Measurements from ENCODE around the gene PTPRR. TPM values are rescaled to one million over a fixed set of nuclear protein-coding genes. Genes with fewer than 3 reads are reported as not detected.

Gene PTPRR
- polyA plus RNA-seq, 1 donor = 0.60 TPM

DNA sequence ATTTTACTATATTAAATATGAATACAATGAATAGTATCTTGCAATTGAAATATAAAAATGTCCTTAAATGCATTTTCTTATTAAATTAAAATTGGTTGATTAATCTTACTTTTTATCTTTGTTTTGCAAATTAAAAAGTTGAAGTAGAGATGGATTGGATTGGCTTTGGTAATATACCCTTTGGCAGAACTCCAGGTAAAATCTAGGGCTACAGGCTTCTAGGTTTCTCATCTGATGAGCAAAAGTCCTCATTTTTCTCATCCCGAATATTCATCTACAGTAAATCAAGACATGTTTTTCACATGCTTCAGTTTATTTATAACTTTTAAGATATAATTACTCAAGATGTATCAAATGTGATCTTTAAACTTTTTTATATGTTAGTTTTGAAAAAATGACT is 2.2 kb downstream of the PTPRR start:
- no peak for DNase-seq

DNA sequence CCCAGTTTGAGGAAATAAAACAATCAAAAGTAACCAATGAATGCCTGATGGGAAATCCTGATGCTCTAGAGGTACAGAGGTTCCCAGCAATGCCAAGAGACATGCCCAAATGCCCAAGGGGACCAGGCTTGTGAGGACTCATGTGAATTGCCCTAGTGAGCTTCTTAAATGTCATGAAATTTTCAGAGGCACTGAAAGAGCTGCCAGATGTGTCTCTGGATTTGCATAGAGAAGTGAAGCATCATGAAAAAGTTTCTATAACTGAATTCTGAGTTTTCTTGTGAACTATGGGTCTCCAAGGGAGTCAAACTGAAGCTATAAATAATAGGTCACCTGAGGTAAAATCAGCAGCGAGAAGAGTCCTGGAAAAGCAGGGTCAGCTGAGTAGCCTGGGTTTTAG is 9.9 kb downstream of the PTPRR start:
- no peak for DNase-seq

DNA sequence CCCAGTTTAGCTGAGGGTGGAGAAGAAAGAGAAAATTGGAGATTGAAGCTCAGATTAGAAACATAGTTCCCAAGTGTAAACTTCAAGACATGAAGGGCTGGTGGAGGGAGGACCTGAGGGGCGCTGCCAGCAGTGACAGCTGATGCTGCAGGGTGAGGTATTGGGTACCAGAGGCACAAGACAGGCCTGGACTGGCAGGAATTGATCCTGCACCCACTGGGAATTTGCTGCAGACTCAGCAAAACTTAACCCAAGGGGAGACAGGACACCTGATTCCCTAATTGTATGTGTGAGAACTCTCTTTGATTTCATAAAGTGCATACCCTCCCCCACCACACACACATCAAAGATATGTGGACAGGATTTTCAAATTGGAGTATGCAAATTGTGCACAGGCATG is 11.6 kb downstream of the PTPRR start:
- DNase-seq = no peak

DNA sequence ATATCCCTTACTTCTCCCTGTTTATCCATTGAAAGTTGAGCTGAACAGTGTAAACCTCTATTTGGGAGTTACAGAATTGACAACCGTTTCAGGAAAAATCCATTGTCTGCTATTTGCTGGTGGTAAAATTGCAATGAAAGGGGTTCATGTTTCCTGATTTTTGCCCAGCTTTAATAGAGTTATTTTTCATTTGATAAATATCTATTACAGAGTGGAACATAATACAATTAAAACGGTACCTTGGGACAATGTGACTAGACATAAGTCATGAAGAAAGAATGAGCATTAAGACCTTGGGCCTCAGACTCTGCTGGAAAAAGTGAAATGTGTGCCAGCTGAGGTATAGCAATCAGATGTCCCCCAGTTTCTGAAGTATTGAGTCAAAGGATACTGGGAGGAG is 13.1 kb downstream of the PTPRR start:
- DNase-seq = no peak

DNA sequence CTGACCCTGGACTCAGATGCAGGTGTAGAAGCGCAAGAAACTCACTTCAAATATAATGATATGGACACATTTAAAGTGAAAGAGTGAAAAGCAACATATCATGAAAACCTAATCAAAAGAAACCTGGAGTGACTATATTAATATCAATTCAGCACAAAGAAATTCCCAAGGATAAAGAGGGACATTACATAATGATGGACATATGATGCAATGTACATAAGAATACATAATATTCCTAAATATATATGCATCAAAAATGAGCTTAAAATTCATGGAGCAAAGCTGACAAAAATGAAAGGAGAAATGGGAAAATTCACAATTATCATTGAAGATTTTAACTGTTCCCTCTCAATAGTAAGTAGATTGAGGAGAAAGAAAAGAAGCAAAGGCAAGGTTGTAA is 24.6 kb downstream of the PTPRR start:
- no peak for DNase-seq

DNA sequence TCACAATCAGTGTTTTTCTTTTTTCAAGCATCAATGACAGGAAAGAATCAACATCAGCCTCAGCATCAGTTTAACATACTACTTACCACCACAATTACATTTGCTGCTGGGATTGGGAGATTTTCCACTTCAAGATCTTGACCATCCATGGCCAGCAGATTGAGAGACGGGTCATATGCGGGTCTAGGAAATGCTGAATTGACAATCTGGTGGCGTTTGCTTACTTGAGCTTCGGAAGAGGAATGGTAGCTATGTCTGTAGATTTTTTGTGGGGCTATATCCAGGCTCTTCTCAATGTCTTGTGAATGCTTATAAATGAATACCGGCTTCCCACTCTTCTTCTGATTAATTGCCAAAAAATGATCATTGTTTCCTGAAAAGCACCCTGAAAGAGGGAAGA is 27.9 kb downstream of the PTPRR start:
- no peak for DNase-seq

DNA sequence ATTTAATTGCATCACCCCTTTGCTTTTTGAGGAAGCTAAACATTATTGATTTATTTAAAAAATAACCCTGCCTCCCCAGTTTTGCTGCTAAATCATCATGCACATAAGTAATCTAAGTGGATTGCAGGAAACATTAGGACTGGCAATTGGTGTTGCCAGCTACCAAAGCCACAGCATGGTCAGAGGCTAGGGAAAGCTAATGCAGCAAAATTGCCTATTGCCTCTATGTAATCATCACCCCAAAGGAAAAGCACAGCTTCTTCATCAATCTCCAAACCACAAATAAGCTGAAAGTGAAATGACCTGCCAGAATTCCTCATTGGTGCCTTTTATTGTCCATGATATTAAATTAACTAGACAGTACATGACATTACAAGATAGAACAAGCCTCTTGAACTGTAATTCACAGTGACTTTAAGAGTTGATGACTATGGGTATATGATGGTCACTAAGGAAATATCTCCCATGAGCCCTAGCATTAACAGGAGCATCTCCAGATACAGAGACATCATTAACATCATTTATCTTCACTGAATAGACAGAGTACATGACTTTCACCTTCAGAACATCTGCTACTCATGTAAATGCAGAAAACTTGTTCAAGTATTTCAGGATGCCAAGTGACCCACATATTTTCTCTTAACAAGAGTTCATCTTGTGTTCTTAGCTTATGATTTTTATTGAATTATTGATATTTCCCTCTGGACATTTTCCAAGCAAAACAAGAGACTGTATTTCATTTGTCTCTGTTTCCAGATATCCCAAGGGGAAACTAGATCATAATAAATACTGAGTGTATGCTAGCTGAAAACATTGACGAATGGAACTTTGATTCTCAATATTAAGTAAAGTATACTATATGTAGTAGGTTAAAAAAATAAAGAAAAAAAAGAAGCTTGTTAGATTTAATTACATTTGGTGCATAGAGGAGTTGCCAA is 29.4 kb downstream of the PTPRR start:
- no peak for DNase-seq

DNA sequence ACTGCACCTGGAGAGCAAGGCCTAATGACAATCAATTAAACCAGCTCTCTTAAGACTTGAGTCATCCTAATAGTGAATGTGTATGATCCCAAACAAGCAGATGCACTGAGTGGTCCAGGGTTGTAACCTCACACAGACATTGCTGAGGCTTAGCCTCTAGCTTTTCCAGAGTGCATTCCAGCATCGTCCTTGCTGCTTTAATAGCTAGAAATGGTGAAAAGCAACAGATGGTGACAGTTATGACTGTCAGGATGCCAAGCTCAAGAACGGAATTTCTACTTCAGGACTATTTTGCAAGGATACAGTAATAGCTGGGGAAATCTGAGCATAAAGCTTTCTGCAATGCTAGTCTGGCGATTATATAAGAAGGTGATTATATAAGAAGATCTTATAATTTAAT is 34.6 kb downstream of the PTPRR start:
- DNase-seq = no peak

DNA sequence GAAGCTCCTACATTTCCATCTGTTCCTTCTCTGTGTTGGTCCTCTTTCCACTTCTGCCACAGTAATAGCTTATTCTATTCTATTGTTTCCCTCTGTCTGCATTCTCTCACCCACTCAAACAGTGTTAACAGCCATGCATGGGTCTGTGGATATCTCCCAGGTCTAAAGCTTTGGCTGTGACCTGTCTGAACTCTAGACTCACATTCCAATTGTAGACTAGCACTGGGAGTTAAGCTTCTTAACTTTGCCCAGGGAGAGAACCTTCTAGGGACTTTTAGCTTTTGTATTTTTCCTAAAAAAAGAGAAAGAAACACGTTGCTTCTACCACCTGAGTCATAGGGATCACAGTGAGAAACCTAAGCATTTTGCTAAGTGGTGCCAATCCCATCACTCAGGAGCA is 36.7 kb downstream of the PTPRR start:
- no peak for DNase-seq

DNA sequence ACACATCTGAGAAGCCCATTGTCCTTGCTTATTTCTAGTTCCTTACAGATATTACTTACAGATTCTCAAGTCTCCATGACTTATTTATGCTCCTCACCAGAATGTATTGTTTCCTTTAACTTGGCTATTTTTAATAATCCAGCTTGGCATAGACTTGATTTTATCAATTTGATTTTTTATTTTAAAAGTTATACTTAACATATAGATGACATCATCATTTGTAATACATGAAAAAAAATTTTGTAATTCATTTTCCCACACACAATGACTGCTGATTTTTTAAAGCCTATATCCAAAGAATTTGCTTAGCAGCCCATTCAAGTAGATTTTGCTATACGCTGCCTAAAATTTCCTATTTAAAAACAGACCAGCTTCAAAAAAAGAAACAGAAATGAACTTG is 39.8 kb downstream of the PTPRR start:
- DNase-seq = no peak

DNA sequence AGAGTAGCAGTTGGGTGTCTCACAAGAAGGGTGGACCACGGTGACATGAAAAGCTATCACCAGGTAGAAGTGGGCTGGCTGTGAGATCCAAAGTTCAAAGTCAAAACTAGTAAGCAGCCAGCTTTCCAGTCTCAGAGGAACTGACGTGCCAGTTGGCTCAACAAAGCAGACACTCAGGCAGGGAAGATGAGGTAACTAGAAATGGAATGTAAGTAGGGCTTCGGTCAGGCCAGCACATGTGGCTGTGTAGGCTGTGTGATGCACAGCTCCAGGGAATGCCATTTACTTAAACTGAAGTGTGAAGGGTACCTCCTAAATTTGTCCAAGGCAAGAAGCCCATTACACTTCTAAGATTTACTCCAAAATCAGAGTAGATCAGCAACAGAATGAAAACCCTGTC is 43.6 kb downstream of the PTPRR start:
- no peak for DNase-seq

DNA sequence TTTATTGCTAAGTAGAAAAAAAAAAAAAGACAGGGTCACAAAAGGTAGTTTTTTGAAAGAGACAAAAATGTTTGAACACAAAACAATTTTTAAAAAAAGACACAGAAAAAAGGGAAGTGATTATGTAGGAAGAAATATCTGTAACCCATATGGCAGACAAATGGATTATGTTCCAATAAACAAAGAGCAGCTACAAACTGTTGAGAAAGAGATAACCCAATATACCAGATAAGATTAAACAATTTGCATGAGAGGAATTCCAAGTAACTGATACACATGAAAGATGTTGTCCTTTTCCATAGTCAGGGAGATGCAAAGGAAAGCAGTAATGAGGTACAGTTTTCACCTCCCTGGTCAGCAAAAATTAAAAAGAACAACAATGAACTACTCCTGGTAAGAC is 44.9 kb downstream of the PTPRR start:
- DNase-seq = no peak

DNA sequence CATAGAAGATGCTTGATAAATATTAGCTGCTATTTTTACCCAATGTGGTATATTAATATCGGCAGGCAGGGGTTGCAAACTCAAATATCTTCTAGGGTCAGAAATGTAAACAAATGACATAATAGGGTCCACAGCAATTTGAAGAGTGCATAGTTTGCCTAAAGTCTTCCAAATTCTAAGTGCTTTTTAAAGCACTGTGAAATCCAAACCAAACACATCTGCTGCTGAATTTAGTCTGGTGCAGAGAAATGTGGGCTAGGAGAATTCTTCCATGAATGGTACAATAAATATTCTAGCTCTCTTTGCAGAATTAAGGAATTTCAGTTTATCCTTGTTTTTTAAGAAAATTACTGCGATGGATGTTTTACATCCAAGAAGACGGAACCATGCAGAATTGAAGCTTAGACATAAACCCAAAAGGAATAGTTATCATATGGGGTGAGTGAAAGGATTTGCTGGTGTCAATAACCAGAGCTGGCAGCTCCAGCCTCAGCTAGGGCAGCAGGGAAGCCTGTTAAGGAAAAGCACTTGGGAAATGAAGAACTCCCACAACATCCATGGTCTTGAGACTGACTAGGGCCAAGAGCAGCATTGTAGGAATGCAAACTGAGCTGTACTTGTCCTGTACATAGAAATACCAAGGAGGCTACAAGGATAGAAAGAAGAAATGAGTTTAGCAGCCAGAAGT is 65.5 kb downstream of the PTPRR start:
- DNase-seq = no peak

DNA sequence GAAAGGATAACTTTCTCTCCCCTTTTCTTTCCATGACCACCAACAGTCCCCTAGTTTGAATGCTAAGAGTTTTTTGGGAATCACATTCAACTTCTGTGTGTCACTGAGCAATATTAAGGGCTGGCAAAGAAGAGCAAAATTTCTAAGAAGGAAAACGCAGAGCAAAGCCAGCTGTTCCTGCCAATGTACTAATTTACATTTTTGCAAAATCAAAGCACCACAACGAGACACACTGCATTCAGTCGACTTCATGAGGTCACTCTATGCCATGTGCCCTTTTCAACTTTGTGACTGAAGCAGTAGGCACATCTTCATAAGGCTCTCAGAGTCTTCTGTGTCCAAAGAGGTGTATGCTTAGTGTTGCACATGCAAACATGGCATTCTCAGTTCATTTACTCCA is 66.4 kb downstream of the PTPRR start:
- DNase-seq = no peak

DNA sequence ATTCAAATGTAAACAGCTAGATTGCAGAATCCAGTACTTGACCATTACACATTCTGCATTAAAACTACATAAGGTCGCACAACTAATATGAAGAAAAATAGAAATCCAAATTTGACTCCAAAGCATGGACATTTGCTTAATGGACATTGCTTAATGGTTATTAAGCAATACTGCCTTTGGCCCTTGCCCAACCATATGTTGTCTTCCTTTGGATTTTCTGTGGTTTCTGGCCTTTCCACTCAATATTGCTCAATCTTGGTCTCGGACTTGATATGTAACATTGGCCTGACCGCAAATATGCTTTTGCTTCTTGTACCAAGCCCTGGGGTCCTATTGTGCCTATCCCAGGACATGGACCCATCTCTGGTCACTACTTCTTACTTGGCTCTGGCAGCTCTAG is 67.2 kb downstream of the PTPRR start:
- no peak for DNase-seq

DNA sequence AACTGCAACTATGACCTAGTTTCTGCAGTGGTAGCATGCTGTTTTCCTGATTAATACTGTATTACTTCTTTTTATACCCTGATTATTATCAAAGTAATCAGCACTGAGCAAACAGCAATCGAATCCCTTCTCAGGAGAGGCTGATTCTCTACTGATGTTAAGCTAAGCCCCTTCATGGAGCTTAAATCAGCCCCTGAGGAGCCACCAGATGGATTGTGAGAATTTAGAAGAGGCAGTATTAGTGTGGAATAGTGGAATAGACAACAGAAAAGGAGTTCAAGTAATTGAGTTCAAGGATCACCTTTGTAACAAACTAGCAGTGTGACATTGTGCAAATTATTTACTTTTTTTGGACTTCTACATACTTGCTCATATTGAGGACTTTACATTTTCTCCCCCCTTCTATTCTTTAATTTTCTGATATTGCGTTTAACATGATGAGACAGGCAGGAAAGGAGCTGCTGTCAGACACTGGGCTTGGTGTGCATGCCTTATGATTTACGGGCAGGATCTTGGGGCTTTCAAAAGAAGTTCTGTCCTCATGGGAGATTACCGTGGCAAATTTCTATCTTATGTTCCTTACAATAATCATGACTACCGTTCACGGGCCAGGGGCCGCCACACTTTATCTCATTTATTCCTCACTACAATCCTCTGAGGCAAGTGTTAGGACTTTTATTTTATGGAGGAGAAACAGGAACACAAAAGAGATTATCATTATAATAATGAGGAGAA is 68.0 kb downstream of the PTPRR start:
- no peak for DNase-seq

DNA sequence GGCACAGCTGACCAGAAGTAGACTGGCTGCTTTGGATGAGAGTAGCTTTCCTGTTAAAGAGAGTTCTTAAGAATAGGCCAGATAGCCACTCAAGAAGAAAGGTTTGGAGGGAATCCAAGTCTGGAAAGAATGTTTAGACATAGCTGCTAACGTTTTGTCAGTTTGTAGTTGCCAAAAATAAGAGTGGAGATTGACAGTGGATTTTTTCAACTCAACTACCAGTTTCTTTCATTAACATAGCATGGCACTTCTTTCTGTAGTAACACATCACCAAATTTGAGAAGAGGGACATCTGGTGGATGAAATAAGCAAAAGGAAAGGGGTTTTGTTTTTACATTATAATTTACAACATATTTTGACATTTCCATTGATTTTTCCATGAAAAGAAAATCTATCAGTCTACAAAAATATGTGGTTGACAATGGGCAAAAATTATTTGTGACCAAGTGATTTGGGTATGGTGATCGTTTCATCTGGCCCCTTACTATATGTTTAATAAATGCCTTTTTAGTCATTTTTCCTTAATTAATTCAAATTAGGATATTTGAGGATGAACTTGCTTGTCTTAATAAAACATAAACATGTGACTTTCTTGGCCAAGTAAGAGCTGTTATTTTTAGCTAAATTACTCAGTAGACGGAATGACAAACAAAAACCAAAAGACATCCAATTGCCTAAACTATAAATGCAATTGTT is 71.1 kb downstream of the PTPRR start:
- DNase-seq = peak; percentile 8

DNA sequence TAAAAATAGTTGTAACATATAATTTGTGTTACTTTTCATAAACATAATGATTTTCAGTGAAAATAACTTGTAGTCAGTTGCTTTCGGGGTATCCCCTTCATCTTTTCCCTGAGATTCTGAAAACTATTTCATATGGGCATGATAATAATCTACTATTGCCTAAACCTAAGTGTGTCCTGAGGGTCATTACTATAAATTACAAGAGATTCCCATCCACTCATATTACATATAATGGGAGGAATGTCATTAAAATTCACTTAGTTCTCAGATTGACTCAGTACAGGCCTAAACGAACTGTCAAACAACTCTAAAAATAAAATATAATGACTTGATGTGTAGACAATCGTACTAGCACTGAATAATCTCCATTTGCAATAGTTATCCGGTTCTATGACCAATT is 72.7 kb downstream of the PTPRR start:
- DNase-seq = no peak

DNA sequence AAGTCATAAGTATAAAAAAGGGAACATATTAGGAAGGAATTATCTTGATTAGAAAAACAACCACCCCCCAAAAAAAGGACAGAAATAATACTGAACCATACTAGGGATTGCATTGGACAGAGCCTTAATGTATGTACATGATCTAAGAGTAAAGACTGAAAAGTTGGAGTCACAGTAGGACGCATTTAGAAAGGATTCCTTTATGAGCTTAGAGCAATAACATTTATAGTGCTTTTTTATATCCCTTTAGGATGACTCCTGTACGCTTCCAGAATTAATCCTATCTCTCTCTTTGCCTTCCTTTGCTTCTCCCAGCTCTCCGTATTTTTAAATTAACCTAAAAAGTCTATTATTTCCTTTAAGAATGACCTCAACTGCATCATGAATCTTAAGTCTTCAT is 75.3 kb downstream of the PTPRR start:
- no peak for DNase-seq

DNA sequence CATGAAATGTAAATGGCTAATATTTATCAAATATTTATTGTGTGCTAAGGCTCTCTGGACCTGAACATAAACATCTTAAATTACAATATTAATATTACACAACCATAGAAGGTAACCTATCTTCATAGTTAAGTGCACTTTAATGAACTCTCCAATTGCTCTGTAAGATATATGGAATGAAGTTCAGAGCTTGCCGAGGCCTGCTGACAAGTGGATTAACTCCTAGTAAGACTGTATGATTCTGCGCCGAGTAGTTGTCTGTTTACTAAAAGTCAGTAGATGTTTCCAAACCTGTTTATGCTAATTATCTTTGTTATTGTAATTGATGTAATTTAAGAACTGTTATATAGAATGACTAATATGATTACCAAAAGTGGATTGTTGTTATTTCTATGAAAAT is 77.2 kb downstream of the PTPRR start:
- no peak for DNase-seq

DNA sequence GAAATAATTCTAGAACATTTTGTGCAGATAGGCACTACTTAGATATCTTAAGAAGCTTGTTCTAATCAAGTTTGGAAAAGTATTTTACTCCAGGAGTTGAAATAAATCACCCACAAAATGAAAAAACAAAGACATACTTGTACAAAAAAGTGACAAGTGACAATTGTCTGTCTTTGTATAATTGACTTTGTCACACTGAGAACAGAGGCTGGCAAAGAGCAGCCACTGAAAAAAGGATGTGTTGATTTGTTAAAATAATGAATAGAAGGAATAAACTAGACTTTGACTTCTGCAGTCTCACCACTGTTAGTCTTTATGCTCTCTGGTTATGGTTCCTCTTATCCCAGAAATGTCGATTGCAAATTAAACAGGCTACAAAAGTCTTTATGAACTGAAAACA is 77.6 kb downstream of the PTPRR start:
- no peak for DNase-seq

DNA sequence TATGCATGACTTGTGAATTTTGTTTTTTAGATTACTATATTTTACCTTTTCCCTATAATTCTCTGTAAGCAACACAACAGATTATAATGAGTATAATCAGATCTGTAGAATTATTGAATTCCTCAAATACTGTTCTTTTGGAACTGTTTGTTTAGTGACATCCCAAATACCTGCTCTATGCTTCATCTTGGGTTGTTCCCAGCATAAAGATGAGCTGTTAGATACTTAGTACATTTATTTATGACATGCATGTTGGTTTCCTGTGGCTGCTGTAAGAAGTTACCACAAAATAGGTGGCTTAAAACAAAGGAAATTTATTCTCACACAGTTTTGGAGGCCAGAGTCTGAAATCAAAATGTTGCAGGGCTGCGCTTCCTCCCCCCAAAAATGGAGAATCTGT is 78.4 kb downstream of the PTPRR start:
- no peak for DNase-seq

Data from left kidney (tissue), 2 donors.